Tibial nerve (tissue), 4 donors: ENCODE results near the gene DLG1. TPM values are rescaled to one million over a fixed set of nuclear protein-coding genes. Genes with fewer than 3 reads are reported as not detected.

ENCODE experiments used
- DNase-seq, 2 donors: peaks; one replicate each; pipeline ENCODE4 v3.0.0-alpha.2; 2019; ENCODE audit warnings: low spot score in 2 of 2
- H3K27ac ChIP-seq, 4 donors: fragments of 200-600 bp; sonication (generic) in 3 of 4; one replicate each; pipeline ENCODE4 v1.5.1; 2017 to 2019; ENCODE audit warnings: mild to moderate bottlenecking in 1 of 4
- H3K27me3 ChIP-seq, 2 donors: fragments of 200-600 bp; sonication (generic) in 1 of 2; one replicate each; pipeline versions ENCODE4 v1.5.1 to v1.6.0; 2017 to 2019
- H3K36me3 ChIP-seq, 3 donors: fragments of 200-600 bp; sonication (generic); one replicate each; pipeline ENCODE4 v1.5.1; 2018 to 2019
- H3K4me1 ChIP-seq, 4 donors: fragments of 200-600 bp; sonication (generic) in 3 of 4; one replicate each; pipeline ENCODE4 v1.5.1; 2017 to 2019
- H3K4me3 ChIP-seq, 4 donors: fragments of 200-600 bp; sonication (generic) in 3 of 4; one replicate each; pipeline ENCODE4 v1.5.1; 2017 to 2019; ENCODE audit warnings: mild to moderate bottlenecking in 1 of 4, moderate library complexity in 1 of 4
- H3K9me3 ChIP-seq, 4 donors: fragments of 200-600 bp; sonication (generic) in 3 of 4; one replicate each; pipeline ENCODE4 v1.5.1; 2017 to 2019
- EP300 ChIP-seq, 2 donors: sonication (generic); formaldehyde crosslinking; IDR thresholded peaks; one replicate each; pipeline ENCODE4 v1.6.1; 2017; ENCODE audit warnings: antibody characterized with exemption in 2 of 2, mild to moderate bottlenecking in 1 of 2
- POLR2A ChIP-seq, 2 donors: fragments of 450-650 bp; IDR thresholded peaks; one replicate each; pipeline ENCODE4 v1.6.1; 2017; ENCODE audit warnings: antibody characterized with exemption in 2 of 2, mild to moderate bottlenecking in 2 of 2, moderate library complexity in 2 of 2
- WGBS, 2 donors: methylation state at CpG; one replicate each; pipeline ENCODE4 v1.1.5; 2018; 5-methylcytosine and 5-hydroxymethylcytosine counted together
- total RNA-seq, 4 donors: library from RNA; depleted of rRNA; stranded (reverse); fragments of >200 nt; gene quantifications; one replicate each; pipeline ENCODE4 v1.1.0, GENCODE V29; 2016
- TF ChIP-seq, protein P1 (sequence below), 5 experiments: fragments of 200-600 bp in 3 of 5; fragments of 450-650 bp in 2 of 5; sonication (generic) in 3 of 5; IDR thresholded peaks; one replicate each; pipeline ENCODE4 v1.5.1; 2016 to 2019; ENCODE audit warnings: antibody characterized with exemption in 5 of 5, mild to moderate bottlenecking in 3 of 5, moderate library complexity in 2 of 5

DLG1 gene
- total RNA-seq, 4 donors from 2014 or later = 49.2 to 94.0 (median 71.1) TPM

GRCh38 chr3:197135212-197135611 lies 163.2 kb downstream of the DLG1 start:
- Histone ChIP-seq H3K4me1 (peaks cover 0 to 5% (median 0%) of the 10 kb centered on the region in 4 donors), H3K9me3 (no peaks in the 10 kb centered on the region), H3K27ac (no peak overlapping the region), H3K4me3 (no peak overlapping the region), H3K27me3 (no peaks in the 10 kb centered on the region), H3K36me3 (peaks cover 0 to 58% (median 4%) of the 10 kb centered on the region in 3 donors)
- 94 to 97% methylated on average over 5 of the region's 5 CpGs for WGBS, 2 donors
- DNase-seq = no peak
- TF ChIP-seq EP300 (IDR thresholded peaks at IDR 0.05) = no peak
- no peak for TF ChIP-seq POLR2A (IDR thresholded peaks at IDR 0.05)
- TF ChIP-seq, protein P1, sequence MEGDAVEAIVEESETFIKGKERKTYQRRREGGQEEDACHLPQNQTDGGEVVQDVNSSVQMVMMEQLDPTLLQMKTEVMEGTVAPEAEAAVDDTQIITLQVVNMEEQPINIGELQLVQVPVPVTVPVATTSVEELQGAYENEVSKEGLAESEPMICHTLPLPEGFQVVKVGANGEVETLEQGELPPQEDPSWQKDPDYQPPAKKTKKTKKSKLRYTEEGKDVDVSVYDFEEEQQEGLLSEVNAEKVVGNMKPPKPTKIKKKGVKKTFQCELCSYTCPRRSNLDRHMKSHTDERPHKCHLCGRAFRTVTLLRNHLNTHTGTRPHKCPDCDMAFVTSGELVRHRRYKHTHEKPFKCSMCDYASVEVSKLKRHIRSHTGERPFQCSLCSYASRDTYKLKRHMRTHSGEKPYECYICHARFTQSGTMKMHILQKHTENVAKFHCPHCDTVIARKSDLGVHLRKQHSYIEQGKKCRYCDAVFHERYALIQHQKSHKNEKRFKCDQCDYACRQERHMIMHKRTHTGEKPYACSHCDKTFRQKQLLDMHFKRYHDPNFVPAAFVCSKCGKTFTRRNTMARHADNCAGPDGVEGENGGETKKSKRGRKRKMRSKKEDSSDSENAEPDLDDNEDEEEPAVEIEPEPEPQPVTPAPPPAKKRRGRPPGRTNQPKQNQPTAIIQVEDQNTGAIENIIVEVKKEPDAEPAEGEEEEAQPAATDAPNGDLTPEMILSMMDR (IDR thresholded peaks at IDR 0.05) = no peak

DNA sequence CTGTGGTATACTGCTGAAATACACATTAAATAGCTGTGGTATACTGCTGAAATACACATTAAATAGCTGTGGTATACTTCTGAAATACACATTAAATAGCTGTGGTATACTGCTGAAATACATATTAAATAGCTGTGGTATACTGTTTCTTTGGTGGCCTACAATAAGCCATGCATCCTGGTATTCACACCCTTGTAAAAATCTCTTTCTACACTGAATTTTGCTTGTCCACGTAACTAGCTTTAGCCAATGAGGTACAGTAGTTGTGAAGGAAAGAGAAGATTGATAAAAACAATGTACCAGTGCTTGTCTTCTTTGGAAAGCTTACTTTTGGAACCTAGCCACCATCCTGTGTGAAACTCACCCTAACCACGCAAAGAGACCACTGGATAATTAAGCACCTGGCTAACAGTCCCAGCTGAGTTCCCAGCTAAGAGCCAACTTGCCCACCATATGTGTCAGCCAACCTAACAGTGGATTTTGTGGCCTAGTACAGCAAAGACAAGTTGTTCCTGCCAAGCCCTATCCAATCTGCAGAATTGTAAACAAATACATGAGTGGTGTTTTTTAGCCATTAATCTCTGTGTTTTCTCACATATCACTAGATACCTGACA lies 165.4 kb downstream of the DLG1 start:
- H3K27me3 ChIP-seq = no peaks in the 10 kb centered on the region
- no peaks in the 10 kb centered on the region for H3K9me3 ChIP-seq
- no peak for DNase-seq
- H3K36me3 ChIP-seq = peaks cover 0 to 59% (median 4%) of the 10 kb centered on the region in 3 donors
- no peak for TF ChIP-seq EP300 (IDR thresholded peaks at IDR 0.05)
- no peak for TF ChIP-seq POLR2A (IDR thresholded peaks at IDR 0.05)
- TF ChIP-seq, protein P1 (IDR thresholded peaks at IDR 0.05) = no peak
- WGBS, 2 donors = 93 to 97% methylated on average over 2 of the region's 2 CpGs
- H3K4me3 ChIP-seq = no peak overlapping the region
- peaks cover 0 to 5% (median 0%) of the 10 kb centered on the region in 4 donors for H3K4me1 ChIP-seq
- H3K27ac ChIP-seq = no peak overlapping the region

GRCh38 chr3:197125636-197126035 lies 172.8 kb downstream of the DLG1 start:
- DNase-seq = no peak
- 71 to 85% methylated on average over 2 of the region's 2 CpGs for WGBS, 2 donors
- H3K4me3 ChIP-seq = no peak overlapping the region
- H3K36me3 ChIP-seq = peaks cover 0 to 49% (median 4%) of the 10 kb centered on the region in 3 donors
- H3K4me1 ChIP-seq = no peaks in the 10 kb centered on the region
- TF ChIP-seq POLR2A (IDR thresholded peaks at IDR 0.05) (no peak), EP300 (IDR thresholded peaks at IDR 0.05) (no peak)
- TF ChIP-seq, protein P1 (IDR thresholded peaks at IDR 0.05) = no peak
- no peaks in the 10 kb centered on the region for H3K9me3 ChIP-seq
- H3K27ac ChIP-seq = no peak overlapping the region
- no peaks in the 10 kb centered on the region for H3K27me3 ChIP-seq

- Histone ChIP-seq H3K36me3 (peaks cover 0 to 45% (median 4%) of the 10 kb centered on the region in 3 donors), H3K27ac (no peak overlapping the region), H3K27me3 (no peaks in the 10 kb centered on the region), H3K4me1 (no peaks in the 10 kb centered on the region), H3K4me3 (no peak overlapping the region), H3K9me3 (no peaks in the 10 kb centered on the region)
- DNase-seq = no peak
- WGBS, 2 donors = 87 to 90% methylated on average over 6 of the region's 6 CpGs
- TF ChIP-seq, protein P1 (IDR thresholded peaks at IDR 0.05) = no peak
- TF ChIP-seq EP300 (IDR thresholded peaks at IDR 0.05) (no peak), POLR2A (IDR thresholded peaks at IDR 0.05) (no peak)
Measured at GRCh38 chr3:197124713-197125112, 173.7 kb downstream of the DLG1 start.

DNA sequence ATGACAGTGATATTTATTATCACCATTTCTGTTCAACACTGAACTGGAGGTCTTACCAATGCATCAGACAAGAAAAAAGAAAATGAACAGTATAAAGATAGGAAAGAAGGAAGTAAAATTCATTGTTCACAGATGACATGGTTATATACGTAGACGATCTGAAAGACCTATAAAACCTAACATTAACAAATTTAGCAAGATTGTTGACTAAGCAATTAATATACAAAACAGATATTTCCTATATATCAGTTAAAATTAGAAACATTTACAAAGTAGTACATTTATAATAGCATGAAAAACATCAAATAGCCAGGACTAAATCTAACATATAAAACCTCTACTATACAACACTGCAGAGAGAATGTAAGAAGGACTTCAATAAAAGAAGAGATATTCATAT lies 176.0 kb downstream of the DLG1 start:
- Histone ChIP-seq H3K9me3 (no peaks in the 10 kb centered on the region), H3K27ac (no peak overlapping the region), H3K4me3 (no peak overlapping the region), H3K36me3 (peaks cover 0 to 27% (median 4%) of the 10 kb centered on the region in 3 donors), H3K4me1 (no peaks in the 10 kb centered on the region), H3K27me3 (no peaks in the 10 kb centered on the region)
- 48 to 73% methylated on average over 2 of the region's 2 CpGs for WGBS, 2 donors
- TF ChIP-seq, protein P1 (IDR thresholded peaks at IDR 0.05) = no peak
- TF ChIP-seq POLR2A (IDR thresholded peaks at IDR 0.05) = no peak
- no peak for TF ChIP-seq EP300 (IDR thresholded peaks at IDR 0.05)
- DNase-seq = no peak
